GM18867 (cell line): ENCODE data around the gene GPD1L.
"Not testable (repeated sequence)": the region's sequence is repeated elsewhere in the genome, so short reads cannot be mapped to it uniquely, and the experiment has no call there.

Experiments used
- ATAC-seq: cut with Tn5 transposase; IDR thresholded peaks from one replicate; pipeline ENCODE4 v1.9.1; 2021; ENCODE audit warnings: mild to moderate bottlenecking, moderate library complexity; ENCODE audit not compliant: unreplicated experiment

Gene GPD1L

DNA sequence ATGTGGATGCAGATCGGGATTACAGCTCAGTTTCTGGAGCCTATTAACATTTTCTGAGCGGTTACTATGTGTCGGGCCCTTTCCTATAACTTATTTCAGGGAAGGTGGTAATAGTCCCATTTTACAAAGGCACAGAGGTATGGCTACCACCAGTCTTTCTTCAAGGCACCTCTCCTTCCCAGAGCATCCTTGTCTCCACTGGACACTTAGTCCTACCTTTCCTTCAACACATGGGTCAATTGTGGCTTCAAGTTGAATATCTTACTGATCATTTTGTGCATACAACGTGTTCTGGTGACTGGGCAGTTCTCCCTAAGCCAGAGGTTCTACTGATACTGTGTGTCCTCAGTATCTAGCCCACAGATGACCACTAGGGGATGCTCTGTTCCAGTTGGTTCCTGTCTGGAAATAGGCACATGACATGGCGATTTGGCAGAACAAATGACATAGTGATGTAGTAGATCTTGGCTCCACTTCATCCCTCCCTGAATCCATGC lies 71.3 kb downstream of the GPD1L start:
- peak; percentile 79 for ATAC-seq

DNA sequence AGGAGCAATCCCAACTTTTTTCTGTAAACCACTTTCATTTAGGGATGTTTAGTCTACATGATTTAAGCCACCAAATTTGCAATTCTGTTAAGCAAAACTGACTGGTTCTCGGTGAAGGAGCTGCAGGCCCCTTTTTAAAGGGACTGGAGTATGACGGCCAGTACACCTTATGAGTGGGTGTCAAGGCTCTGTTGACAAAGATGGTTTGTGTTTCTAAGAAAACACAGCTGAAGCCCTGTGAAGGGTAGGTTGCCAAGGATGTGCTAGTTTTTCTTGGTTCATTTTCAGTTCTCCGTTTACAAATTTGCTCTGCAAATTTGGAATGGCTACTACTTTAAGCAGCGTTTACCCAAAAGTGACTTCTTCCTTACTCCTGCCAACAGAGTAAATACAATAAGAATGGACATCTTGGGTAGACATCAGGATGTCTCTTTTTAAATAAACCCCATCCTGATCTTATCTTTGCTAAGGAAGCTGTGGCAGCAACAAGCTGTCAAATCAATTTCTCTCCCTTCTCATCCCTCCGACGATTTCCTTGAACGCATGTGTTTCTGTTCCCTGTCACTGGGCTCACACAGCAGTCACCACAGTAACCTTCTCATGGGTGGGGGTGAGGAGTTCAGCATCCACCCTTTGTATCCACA lies 73.8 kb downstream of the GPD1L start:
- no peak for ATAC-seq

DNA sequence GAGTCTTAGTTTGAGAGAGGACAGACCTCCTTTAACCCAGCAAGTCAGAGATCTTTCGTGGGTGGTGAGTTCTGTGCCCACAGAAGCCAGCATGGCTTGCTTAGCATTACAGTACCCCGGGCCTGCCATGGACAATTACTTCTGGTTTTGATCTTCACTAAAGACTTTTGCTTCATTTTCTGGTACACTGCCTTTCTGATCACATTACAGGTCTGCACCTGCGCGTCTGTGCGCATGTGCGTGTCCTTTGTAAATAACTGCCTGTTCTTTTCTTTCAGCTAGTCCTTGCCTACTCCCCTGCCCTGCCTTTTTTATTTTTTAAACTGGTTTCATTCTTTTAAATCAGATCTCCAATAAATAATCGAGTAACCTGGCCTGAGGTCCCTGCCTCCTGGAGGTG lies 74.9 kb downstream of the GPD1L start:
- ATAC-seq, result no peak

DNA sequence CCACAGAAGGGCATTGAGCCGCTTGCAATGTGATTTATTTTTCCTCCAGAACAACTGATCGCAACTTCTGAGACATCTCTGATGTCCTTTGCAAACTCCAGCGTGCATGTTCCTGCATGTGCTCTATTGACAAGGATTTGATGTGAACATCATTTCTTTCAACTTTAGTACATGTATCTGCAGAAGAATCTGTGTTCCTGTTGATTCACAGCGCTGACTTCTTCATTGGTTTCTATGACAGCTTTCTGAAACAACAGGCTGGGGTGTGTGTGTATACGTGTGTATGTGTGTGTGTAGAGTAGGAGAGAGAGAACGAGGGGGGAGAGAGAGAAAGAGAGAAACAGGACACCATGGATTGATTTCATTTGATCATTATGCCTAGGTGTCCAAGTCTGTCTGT lies 75.4 kb downstream of the GPD1L start:
- ATAC-seq, result no peak

DNA sequence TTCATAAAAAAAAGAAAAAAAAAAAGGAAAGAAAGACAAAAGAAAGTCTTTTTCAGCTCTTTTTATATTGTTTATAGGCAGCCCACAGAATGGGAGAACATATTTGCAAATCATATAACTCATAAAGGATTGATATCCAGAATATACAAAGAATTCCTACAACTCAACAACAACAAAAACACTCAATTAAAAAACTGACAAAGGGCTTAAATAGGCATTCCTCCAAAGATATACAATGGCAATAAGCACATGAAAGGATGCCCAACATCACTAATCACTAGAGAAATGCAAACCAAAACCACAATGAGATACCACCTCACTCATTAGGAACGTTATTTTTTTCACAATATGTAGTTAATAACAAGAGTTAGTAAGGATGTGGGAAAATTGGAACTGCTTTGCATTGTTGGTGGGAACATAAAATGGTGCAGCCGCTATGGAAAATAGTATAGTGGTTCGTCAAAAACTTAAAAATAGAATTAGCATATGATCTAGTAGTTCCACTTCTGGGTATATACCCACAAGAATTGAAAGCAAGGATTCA lies 77.8 kb downstream of the GPD1L start:
- ATAC-seq, result no peak

DNA sequence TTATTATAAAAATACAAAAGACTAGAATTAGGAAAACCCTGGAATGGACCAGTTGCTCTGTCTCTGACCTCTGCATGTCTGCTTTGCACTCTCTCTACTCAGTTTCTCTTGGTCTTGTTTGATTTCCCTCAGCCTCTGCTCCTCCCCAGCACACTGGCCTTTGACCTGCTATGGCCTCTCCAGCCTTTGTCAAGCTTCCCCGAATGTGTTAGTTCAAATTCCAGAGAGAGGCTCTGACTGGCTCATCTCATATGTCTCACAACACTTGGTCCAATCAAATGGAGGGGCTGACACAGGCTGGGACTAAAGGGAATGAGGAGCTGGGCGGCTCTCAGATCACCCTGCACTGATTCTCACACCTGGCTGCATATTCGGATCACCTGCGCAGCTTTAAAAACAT lies 79.7 kb downstream of the GPD1L start:
- ATAC-seq, result no peak

DNA sequence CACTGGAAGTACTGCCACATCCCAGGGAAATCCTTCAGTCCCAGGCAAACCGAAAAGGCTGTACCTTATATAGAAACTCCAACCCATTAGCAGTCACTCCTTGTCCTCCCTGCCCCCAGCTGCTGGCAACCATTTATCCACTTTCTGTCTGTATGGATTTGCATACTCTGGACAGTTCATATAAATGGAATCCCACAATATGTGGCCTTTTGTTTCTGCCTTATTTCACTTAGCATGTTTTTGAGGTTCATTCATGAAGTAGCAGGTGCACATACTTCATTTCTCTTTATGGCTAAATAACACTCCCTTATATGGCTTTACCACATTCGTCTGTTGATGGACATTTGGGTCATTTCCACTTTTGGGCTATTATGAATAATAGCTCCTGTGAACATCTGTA lies 80.5 kb downstream of the GPD1L start:
- no peak for ATAC-seq

DNA sequence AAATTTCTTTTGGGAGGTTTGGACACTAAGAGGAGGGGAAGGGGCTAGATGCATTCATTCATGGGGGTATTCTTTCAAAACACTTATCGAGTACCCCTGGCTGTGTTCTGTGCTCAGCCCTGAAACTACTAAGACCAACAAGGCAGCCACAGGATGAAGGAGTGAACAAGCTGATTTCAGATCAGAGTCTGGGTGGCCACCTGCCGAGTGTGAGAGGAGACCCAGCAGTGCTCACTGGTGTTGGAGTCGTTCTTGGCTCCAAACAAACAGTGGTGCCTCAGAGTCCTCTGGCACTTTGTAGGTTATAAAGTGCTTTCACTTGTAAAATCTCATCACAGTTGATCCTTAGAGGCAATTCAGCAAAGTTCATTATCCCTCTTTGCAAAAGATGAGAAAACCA lies 83.3 kb downstream of the GPD1L start:
- no peak for ATAC-seq

DNA sequence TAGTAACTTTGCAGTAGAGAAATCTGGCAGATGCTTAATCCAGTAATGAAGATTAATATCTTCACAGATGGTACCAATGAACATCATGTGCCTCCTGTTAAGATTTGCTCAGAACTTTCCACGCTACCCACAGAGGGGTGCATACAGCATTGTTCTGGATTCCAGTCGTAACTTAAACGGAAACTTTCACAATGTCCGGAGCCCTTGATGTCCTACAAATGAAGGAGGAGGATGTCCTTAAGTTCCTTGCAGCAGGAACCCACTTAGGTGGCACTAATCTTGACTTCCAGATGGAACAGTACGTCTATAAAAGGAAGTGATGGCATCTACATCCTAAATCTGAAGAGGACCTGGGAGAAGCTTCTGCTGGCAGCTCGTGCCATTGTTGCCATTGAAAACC lies 84.1 kb downstream of the GPD1L start:
- not testable (repeated sequence) for ATAC-seq

DNA sequence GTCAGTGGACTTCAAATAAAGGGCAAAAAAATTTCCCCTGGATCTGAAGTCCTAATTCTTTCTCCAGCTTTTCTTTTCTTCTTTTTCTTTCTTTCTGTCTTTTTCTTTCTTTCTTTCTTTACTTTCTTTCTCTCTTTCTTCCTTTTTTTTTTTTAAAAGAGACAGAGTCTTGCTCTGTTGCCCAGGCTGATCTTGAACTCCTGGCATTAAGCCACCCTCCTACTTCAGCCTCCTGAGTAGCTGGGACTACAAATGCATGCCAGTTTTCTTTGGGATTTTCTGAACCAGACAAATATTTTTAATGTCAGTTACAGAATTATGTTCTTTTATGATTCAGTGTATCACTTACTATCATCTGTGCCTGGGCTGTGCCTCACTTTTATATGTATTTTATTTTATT lies 86.7 kb downstream of the GPD1L start:
- ATAC-seq, result no peak

DNA sequence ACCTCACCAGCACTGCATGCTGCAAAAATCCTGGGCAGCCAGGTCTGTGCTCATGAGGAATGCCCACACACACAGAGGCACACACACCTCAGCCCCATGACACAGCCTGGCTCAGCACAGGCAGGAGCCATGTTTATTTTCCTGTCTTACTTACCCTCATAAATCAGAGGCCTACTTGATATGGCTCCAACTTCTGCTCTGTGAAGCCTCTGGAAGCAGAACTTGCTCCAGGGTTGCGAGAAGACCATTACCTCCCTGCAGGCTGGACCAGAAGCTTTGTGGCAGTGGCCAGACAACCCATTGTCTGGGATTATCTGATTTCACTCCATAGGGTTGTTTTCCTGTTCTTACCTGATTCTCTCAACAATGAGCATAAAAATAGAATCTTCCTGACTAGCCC lies 88.2 kb downstream of the GPD1L start:
- no peak for ATAC-seq

DNA sequence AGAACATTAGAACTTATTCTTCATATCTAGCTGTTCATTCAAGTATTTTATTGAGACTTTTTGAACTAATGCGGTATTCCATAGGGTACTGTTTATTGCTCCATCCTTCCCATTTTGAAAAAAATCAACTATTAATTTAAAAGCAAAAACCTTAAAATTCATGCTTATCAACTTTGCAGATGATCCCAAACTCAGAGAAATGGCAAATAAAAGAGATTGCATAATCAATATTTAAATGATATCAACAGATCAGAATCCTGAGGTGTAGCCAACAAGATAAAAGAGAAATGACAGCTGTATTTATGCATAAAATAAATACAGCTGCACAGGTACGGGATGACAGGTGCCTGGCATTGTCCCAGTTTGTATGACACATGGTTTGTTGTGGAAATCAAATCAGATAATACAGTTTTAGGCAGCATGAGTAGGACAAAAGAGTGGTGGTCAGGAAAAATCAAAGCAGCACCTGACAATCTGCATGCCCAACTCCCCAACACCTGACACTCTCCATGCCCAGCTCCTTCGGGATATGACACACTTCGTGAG lies 89.6 kb downstream of the GPD1L start:
- ATAC-seq, result no peak

DNA sequence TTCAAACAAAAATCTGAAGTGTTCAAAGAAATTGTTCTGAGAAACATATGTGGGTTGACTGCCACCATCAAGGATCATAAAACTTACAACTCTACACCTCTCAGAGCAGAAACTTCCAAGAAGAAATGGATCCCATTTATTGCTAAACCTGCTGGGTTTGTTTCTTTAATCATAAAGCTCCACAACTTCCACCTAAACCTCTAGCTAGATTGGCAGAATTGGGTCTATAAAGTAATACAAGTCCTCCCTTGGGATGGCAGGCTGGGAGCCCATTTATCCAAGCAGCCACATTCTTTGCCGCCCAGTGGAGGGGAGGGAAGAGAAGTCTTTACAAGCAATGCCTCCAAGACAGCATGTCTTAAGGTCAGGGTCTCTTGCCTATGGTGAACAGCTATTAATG lies 91.6 kb downstream of the GPD1L start:
- no peak for ATAC-seq

DNA sequence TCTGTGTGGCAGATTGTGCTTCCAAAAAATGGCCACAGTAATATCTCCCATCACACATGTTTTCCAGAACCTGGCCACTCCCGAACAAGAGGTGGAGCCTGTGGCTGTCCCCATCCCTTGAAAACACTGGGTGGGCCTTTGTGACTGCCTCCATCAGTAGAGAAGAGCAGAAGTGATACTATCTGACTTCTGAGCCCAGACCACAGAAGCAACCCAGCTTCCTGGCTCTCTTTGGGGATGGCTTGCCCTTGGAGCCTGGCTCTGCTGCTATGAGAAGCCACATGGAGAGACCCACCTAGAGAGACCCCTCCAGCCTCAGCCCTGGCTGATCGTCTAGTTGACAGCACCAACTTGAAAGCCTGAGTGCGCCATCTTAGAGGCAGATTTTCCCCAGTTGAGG lies 92.3 kb downstream of the GPD1L start:
- no peak for ATAC-seq

DNA sequence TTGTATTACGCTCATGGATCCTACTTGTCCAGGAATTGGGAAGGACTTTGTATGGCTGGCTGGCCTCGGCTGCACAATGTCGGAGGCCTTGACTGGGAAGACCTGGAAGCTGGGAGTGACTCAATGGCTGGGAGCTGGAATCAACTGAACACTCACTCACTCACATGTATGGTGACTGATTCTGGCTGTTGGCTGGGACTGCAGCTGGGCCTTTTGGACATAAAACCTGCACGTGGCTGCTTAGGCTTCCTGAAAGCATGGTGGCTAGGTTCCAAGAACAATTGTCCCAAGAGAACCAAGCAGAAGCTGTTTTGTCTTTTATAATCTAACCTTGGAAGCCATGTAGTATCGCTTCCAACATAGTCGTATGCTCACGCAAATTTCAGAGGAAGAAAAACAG lies 94.1 kb downstream of the GPD1L start:
- no peak for ATAC-seq

DNA sequence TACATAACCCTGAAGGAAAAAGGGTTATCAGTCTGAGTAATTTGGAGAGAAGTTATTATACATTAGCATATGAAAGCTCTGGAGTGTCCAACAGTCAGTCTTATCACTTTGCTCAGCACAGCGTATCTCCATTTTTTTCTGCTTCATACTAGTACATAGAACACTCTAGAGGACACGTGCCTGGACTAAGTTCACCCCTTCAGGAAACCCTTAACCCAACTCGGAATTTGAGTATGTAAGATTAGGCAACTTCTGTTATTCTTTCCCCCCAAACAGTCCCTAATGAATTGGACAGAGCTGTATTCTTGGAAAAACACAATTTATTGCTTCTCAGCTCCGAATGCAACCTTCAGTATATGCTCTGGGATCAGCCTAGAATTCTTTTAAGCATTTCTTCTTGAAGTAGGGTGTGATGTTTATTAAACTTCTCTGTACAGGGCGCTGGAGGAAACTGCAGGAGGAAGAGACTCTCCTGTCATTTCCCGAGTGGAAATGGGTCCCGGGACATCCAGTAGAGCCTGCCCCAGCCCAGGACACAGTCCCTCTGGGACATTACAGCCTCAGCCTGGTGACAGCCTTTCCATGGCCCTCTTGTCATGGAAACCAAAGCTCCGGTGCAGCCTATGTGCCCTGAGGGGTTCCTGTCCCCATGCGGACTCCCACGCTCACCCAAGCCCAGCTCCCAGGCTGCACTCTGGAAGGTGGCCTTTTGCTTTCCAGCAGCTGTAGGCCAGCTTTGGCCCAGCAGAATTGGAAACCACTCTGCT lies 94.8 kb downstream of the GPD1L start:
- no peak for ATAC-seq

DNA sequence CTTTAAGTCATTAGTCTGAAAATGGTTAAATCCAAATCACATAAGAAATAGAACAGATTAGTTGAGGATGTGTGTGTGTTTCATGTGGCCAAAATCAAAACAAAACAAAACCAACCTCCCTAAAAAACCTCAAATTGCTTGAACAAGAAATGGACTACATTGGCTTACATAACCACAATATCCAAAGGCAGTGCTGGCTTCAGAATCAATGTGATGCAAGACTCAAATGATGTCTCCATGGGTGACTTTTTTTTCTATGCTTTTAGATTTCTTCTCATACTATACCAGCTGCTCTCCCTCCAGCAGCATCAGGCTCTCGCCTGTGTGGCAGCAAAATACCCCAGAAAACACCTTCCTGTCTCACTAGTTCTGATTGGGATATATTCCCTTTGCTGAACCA lies 96.1 kb downstream of the GPD1L start:
- no peak for ATAC-seq

DNA sequence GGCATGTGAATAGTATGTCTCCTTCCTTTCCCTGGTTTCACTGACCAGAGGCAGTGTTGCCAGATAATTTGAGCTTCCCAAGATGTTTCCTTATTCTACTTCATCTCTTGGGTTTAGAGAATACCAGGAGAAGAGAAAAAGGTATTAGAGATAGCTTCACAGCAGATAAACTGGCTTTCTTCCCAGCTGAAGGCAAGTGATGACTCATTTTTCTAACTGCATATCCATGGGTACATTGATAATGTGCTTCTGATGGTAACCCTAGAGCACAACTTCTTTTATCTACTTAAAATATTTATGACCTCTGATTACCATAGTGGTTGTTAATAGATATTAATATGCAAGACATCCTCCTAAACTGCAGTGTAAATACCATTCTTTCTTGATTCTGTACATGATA lies 97.4 kb downstream of the GPD1L start:
- no peak for ATAC-seq

DNA sequence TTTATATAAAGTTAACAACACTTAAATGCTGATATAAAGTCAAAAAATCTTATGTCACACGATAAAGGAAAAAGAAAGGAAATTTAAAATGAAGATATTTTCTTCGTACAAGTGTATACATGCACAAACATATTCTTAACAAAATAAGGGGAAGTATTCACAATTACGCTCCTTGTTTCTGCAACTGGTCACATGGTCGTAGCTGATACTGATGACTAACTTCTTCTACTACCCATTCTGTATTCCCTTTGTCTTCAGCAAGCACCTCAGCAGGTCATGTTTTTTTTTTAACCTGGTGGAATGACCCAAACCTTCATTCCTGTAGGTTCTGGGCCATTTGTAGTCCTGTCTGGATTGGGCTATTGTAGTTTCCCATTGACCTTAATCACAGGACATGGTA lies 102.0 kb downstream of the GPD1L start:
- no peak for ATAC-seq

DNA sequence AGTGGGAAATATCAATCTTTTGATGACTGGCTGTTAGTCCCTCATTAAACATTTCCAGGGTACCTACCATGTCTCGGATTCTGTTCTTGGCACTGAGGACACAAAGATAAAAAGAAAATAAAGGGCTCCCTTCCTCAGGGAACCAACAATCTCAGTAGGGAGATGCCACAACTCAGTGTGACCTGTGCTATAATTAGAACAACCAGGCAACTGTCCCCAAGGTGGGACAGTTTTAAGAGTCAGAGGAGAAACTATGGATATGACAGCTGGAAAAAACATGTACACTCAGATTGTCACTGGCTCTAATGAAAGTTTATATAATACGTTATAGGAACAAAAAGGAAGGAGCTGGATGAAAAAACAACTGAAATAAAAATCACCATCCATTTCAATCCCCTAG lies 108.8 kb downstream of the GPD1L start:
- no peak for ATAC-seq

DNA sequence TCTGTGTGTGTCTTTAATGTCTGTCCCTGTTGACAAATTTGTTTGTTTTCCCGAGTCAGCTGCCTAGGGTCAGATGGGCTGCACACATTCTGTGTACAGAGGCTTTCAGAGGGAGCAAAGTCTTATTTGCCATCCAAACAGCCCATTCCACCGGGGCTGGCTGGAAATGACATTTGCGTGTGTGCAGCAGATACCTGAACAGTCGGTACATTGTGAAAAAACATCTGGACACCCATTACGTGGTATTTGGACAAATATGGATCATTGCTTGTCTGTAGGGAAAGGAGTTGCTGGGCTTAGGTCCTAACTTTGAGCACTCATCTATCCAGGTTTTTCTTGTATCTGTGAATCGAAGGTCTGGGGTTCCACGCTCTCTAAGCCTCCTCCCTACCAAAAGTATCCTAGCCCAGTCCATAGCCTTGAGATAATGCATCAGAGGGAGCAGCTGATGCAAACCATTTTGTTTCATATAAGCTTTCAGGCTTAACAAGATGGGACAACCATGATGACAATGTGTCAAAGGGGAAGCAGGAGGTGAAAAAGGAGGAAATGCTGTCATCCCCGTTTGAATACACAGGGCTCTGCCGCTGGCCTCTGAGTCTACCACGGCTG lies 109.9 kb downstream of the GPD1L start:
- ATAC-seq, result no peak

DNA sequence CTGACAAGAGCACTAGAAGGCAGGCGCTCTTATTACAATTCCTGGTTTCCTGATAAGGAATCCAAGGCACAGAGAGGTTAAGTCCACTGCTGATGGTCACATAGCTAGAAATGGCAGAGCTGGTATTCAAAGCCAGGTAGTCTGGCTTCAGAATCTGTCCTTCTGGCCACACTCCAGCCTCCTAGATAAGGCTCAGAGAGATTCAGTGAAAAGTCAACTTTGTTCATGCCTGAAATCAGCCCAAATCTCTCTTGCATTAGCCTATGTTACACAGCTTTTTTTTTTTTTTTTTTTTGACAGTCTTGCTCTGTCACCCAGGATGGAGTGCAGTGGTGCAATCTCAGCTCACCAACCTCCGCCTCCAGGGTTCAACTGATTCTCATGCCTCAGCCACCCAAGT lies 110.9 kb downstream of the GPD1L start:
- ATAC-seq, result no peak
